ENCODE results near the gene CHST15. TPM values are rescaled to one million over a fixed set of nuclear protein-coding genes. Genes with fewer than 3 reads are reported as not detected.
A peak's percentile ranks its signal among the peaks of the same experiment; 100 is the strongest.

CHST15 gene
- total RNA-seq, 2 donors from 2014 or later = 7.5 to 14.9 TPM

- no peak overlapping the region for H3K27ac ChIP-seq (ENCODE audit: low read depth, low read length)
- DNase-seq = no peak
- no peak overlapping the region for H3K9ac ChIP-seq (ENCODE audit: extremely low read depth, low read length, poor library complexity, severe bottlenecking)
- peaks cover 17% of the 10 kb centered on the region for H3K27me3 ChIP-seq (ENCODE audit: control insufficient read depth, insufficient read depth, low read length, poor library complexity, severe bottlenecking)
- no peak overlapping the region for H3K4me3 Mint-ChIP-seq
- H3K4me3 ChIP-seq (ENCODE audit: low read length) = no peak overlapping the region
- no peaks in the 10 kb centered on the region for H3K4me1 ChIP-seq (ENCODE audit: control insufficient read depth, insufficient read depth, low read length)
- peaks cover 25% of the 10 kb centered on the region for H3K27me3 Mint-ChIP-seq (ENCODE audit: insufficient read depth)
- TF ChIP-seq CTCF (conservative IDR thresholded peaks at IDR 0.05) = no peak
- no peaks in the 10 kb centered on the region for H3K36me3 Mint-ChIP-seq (ENCODE audit: low read depth)
- H3K9me3 ChIP-seq (ENCODE audit: control insufficient read depth, low read length) = peaks cover 6% of the 10 kb centered on the region
- 80 to 82% methylated on average over 3 of the region's 3 CpGs for WGBS, 2 experiments (ENCODE audit: insufficient coverage in 1 of 2, insufficient read length in 1 of 2)
- no peak overlapping the region for H3K27ac Mint-ChIP-seq
- no peaks in the 10 kb centered on the region for H3K36me3 ChIP-seq (ENCODE audit: control insufficient read depth, insufficient read depth, low read length)
- H3K4me1 Mint-ChIP-seq = no peaks in the 10 kb centered on the region
- H3K9me3 Mint-ChIP-seq = peaks cover 2% of the 10 kb centered on the region
Measured at GRCh38 chr10:123964953-123965352, 128.4 kb downstream of the CHST15 start.

GRCh38 chr10:123962756-123963530 is 130.5 kb downstream of the CHST15 start:
- Mint-ChIP-seq H3K27me3 (ENCODE audit: insufficient read depth) (peaks cover 12% of the 10 kb centered on the region), H3K27ac (no peak overlapping the region), H3K36me3 (ENCODE audit: low read depth) (no peaks in the 10 kb centered on the region), H3K4me1 (peaks cover 2% of the 10 kb centered on the region), H3K9me3 (peaks cover 2% of the 10 kb centered on the region), H3K4me3 (no peak overlapping the region)
- 89 to 94% methylated on average over 6 to 10 of the region's 10 CpGs for WGBS, 2 experiments (ENCODE audit: insufficient coverage in 1 of 2, insufficient read length in 1 of 2)
- DNase-seq = no peak
- no peak overlapping the region for H3K27ac ChIP-seq (ENCODE audit: low read depth, low read length)
- H3K9me3 ChIP-seq (ENCODE audit: control insufficient read depth, low read length) = peaks cover 6% of the 10 kb centered on the region
- H3K9ac ChIP-seq (ENCODE audit: extremely low read depth, low read length, poor library complexity, severe bottlenecking) = no peak overlapping the region
- H3K4me1 ChIP-seq (ENCODE audit: control insufficient read depth, insufficient read depth, low read length) = no peaks in the 10 kb centered on the region
- peaks cover 2% of the 10 kb centered on the region for H3K27me3 ChIP-seq (ENCODE audit: control insufficient read depth, insufficient read depth, low read length, poor library complexity, severe bottlenecking)
- H3K36me3 ChIP-seq (ENCODE audit: control insufficient read depth, insufficient read depth, low read length) = no peaks in the 10 kb centered on the region
- TF ChIP-seq CTCF (conservative IDR thresholded peaks at IDR 0.05) = no peak
- no peak overlapping the region for H3K4me3 ChIP-seq (ENCODE audit: low read length)

- Histone ChIP-seq H3K4me1 (ENCODE audit: control insufficient read depth, insufficient read depth, low read length) (no peaks in the 10 kb centered on the region), H3K36me3 (ENCODE audit: control insufficient read depth, insufficient read depth, low read length) (no peaks in the 10 kb centered on the region), H3K4me3 (ENCODE audit: low read length) (no peak overlapping the region), H3K27me3 (ENCODE audit: control insufficient read depth, insufficient read depth, low read length, poor library complexity, severe bottlenecking) (no peaks in the 10 kb centered on the region), H3K9me3 (ENCODE audit: control insufficient read depth, low read length) (peaks cover 6% of the 10 kb centered on the region), H3K9ac (ENCODE audit: extremely low read depth, low read length, poor library complexity, severe bottlenecking) (no peak overlapping the region), H3K27ac (ENCODE audit: low read depth, low read length) (no peak overlapping the region)
- Mint-ChIP-seq H3K4me1 (peaks cover 2% of the 10 kb centered on the region), H3K36me3 (ENCODE audit: low read depth) (no peaks in the 10 kb centered on the region), H3K27ac (no peak overlapping the region), H3K9me3 (peaks cover 2% of the 10 kb centered on the region), H3K27me3 (ENCODE audit: insufficient read depth) (peaks cover 8% of the 10 kb centered on the region), H3K4me3 (no peak overlapping the region)
- 69 to 86% methylated on average over 1 to 2 of the region's 2 CpGs for WGBS, 2 experiments (ENCODE audit: insufficient coverage in 1 of 2, insufficient read length in 1 of 2)
- DNase-seq = peak; percentile 17
- TF ChIP-seq CTCF (conservative IDR thresholded peaks at IDR 0.05) = no peak
Measured at GRCh38 chr10:123958241-123958640, 135.2 kb downstream of the CHST15 start.

Other genes starting within 250 kb of the CHST15 start
- gene CPXM2, start 201.8 kb downstream of the CHST15 start, total RNA-seq = 1 to 10 TPM; 1.4 to 1.9 TPM